Uterus (tissue), 2 donors: ENCODE data around the gene C9orf85.

Experiments used
- CTCF ChIP-seq, 4 experiments: fragments of 200-600 bp in 2 of 4; fragments of 450-650 bp in 2 of 4; sonication (generic) in 2 of 4; IDR thresholded peaks; one replicate each; pipeline ENCODE4 v1.5.1; 2016 to 2019; ENCODE audit warnings: antibody characterized with exemption in 4 of 4, mild to moderate bottlenecking in 2 of 4, moderate library complexity in 1 of 4
- POLR2A ChIP-seq, 2 donors: fragments of 450-650 bp; IDR thresholded peaks; one replicate each; pipeline ENCODE4 v1.6.1; 2016; ENCODE audit warnings: antibody characterized with exemption in 2 of 2, mild to moderate bottlenecking in 1 of 2, moderate library complexity in 1 of 2

- TF ChIP-seq CTCF (IDR thresholded peaks at IDR 0.05): no peak
- no peak for TF ChIP-seq POLR2A (IDR thresholded peaks at IDR 0.05)
Measured at GRCh38 chr9:71944754-71945375, 33.4 kb downstream of the C9orf85 start.
